ENCODE data around the gene PRAMEF7. TPM values are rescaled to one million over a fixed set of nuclear protein-coding genes. Genes with fewer than 3 reads are reported as not detected.
"Not testable (repeated sequence)": the region's sequence is repeated elsewhere in the genome, so short reads cannot be mapped to it uniquely, and the experiment has no call there.

The PRAMEF7 gene
- total RNA-seq = not detected
- polyA plus RNA-seq = not detected
- long read RNA-seq, donor 1 = 0 reads
- long read RNA-seq, donor 2 = 0 reads
- long read RNA-seq, donor 3 = 0 reads

DNA sequence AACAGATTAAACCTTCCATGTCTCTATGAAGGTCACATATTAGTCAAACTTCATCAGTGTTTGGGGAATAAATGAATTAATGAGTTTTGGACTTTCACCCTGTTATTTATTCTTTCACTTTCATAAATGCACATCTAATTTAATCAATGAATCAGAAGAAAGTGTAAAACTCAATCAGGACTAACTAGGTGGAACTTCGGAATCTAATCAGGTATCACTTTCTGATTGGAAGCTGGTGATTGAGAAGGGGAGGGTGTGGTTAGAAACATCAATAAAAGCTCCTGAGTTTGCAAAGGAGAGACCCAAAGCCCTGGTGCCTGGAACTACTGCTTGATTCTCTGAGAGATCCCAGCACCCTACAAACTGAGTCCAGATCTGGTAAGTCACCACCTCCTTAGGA is at the start of gene PRAMEF7:
PRAMEF7 (plus strand) TSS at position 301 of the 400 bp plus-strand sequence. CDS start 1,083 bp downstream, outside the sequence.
- H3K4me1 ChIP-seq (ENCODE audit: insufficient read depth); H3K4me3 ChIP-seq; H3K36me3 ChIP-seq; H3K27me3 ChIP-seq; H3K27ac ChIP-seq; intact Hi-C loops (cut with DNase I); H3K9me3 ChIP-seq; DNase-seq: not testable (repeated sequence)
- WGBS, 3 donors = no CpG with 5 or more reads among the region's 1 CpG

GRCh38 chr1:12878453-12878852 is 38.0 kb upstream of the PRAMEF7 start:
- H3K4me3 ChIP-seq; H3K9me3 ChIP-seq; H3K36me3 ChIP-seq; DNase-seq; H3K27ac ChIP-seq; intact Hi-C loops (cut with DNase I); H3K4me1 ChIP-seq (ENCODE audit: insufficient read depth); H3K27me3 ChIP-seq: not testable (repeated sequence)
- WGBS, 3 donors = 74 to 80% (median 75%) methylated on average over 3 to 4 of the region's 4 CpGs

- intact Hi-C loops (cut with DNase I); H3K4me1 ChIP-seq (ENCODE audit: insufficient read depth); H3K27ac ChIP-seq; H3K4me3 ChIP-seq; H3K36me3 ChIP-seq; DNase-seq; H3K27me3 ChIP-seq; H3K9me3 ChIP-seq: not testable (repeated sequence)
- WGBS, 3 donors = 67 to 75% (median 74%) methylated on average over 3 of the region's 3 CpGs
These were observed 30.3 kb upstream of the PRAMEF7 start, which contains the start of gene PRAMEF4 for GRCh38 chr1:12886101-12886500. PRAMEF4 (minus strand) TSS chr1:12886201; CDS start chr1:12883394, 2,807 bp downstream.

DNA sequence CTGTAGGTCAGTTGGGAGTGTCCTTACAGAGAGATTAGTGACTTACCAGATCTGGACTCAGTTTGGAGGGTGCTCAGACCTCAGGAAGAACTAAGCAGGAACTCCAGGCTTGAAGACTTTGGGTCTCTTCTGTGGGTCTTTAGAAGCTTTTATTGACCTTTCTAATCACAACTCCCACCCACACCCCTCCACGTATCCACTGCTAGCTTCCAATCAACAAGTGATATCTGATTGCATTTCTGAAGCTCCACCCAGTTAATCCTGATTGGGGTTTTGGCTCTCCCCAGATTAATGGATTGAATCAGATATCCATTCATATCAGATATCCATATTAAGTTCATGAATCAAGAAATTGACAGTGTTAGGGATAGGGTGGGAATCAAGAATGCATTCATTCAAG is 18.2 kb upstream of the PRAMEF7 start, which contains the start of gene PRAMEF10:
PRAMEF10 (minus strand) TSS at position 101 of the 400 bp plus-strand sequence. CDS start 2,423 bp downstream, outside the sequence.
- H3K4me1 ChIP-seq (ENCODE audit: insufficient read depth); H3K27me3 ChIP-seq; DNase-seq; H3K4me3 ChIP-seq; H3K36me3 ChIP-seq; intact Hi-C loops (cut with DNase I); H3K9me3 ChIP-seq; H3K27ac ChIP-seq: not testable (repeated sequence)
- 57% methylated on average over 1 of the region's 1 CpG; no CpG with 5 or more reads in 2 of the 3 donors for WGBS, 3 donors

- H3K4me3 ChIP-seq; intact Hi-C loops (cut with DNase I); H3K4me1 ChIP-seq (ENCODE audit: insufficient read depth); H3K9me3 ChIP-seq; H3K36me3 ChIP-seq; H3K27me3 ChIP-seq; DNase-seq; H3K27ac ChIP-seq: not testable (repeated sequence)
These were observed 17.2 kb upstream of the PRAMEF7 start for GRCh38 chr1:12899186-12899585.

DNA sequence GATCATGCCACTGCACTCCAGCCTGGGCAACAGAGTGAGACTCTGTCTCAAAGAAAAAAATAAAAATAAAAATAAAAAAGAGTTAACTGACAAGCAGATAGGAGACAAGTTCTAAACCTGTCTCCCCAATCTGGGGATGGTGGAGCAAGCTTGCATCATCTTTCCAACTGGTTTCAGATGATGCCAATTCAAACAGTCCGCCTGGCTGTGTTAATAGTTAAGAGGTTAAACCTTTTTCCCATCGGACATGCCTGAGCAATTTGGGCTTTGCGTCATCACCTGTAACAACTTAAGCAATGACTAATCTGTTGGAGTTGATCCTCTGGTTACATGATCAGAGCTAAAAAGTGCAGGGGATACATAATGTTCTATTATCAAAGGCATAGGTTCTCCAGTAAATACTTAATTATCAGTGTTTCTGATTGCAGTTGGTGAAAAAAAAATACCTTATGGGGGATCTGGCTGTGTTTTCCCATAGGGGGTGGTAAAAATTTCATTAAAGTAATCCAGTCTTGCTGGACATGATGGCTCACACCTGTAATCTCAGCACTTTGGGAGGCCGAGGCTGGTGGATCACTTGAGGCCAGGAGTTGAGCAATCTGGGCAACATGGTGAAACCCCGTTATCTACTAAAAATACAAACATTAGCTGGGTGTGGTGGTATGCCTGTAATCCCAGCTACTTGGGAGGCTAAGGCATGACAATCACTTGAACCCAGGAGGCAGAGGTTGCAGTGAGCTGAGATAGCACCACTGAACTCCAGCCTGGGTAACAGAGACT is 12.4 kb upstream of the PRAMEF7 start:
- H3K36me3 ChIP-seq; H3K4me3 ChIP-seq; H3K27ac ChIP-seq; H3K9me3 ChIP-seq; intact Hi-C loops (cut with DNase I); DNase-seq; H3K27me3 ChIP-seq; H3K4me1 ChIP-seq (ENCODE audit: insufficient read depth): not testable (repeated sequence)
- 62 to 100% (median 64%) methylated on average over 2 to 3 of the region's 5 CpGs for WGBS, 3 donors

- whole genome bisulfite sequencing, 3 donors = 69 to 72% (median 71%) methylated on average over 2 of the region's 2 CpGs
- H3K9me3 ChIP-seq; H3K4me3 ChIP-seq; H3K27ac ChIP-seq; H3K4me1 ChIP-seq (ENCODE audit: insufficient read depth); DNase-seq; H3K36me3 ChIP-seq; intact Hi-C loops (cut with DNase I); H3K27me3 ChIP-seq: not testable (repeated sequence)
These were observed 5.3 kb downstream of the PRAMEF7 start for GRCh38 chr1:12921749-12922148.

- H3K27me3 ChIP-seq; H3K27ac ChIP-seq; intact Hi-C loops (cut with DNase I); H3K9me3 ChIP-seq; H3K36me3 ChIP-seq; DNase-seq; H3K4me1 ChIP-seq (ENCODE audit: insufficient read depth); H3K4me3 ChIP-seq: not testable (repeated sequence)
- WGBS, 3 donors = 0 to 46% methylated on average over 2 to 4 of the region's 5 CpGs; no CpG with 5 or more reads in 1 of the 3 donors
These were observed 8.0 kb downstream of the PRAMEF7 start for GRCh38 chr1:12924368-12924767.

GRCh38 chr1:12947480-12947879 is 31.1 kb downstream of the PRAMEF7 start, which contains the start of gene PRAMEF6:
PRAMEF6 (minus strand) TSS chr1:12947580; CDS start chr1:12942518, 5,062 bp downstream.
- H3K36me3 ChIP-seq; H3K9me3 ChIP-seq; H3K4me1 ChIP-seq (ENCODE audit: insufficient read depth); DNase-seq; intact Hi-C loops (cut with DNase I); H3K27me3 ChIP-seq; H3K4me3 ChIP-seq; H3K27ac ChIP-seq: not testable (repeated sequence)
- 87 to 92% (median 89%) methylated on average over 1 to 4 of the region's 4 CpGs for WGBS, 3 donors

Small RNAs within 50 kb of the gene (small RNA-seq; reads per million reads assigned to genes)
- not detected for gene RNU6-1072P

Other genes starting within 250 kb of the PRAMEF7 start
- gene AADACL3, start 200.5 kb upstream of the PRAMEF7 start, total RNA-seq = not detected
- gene AADACL3, start 200.5 kb upstream of the PRAMEF7 start, polyA plus RNA-seq = not detected
- 1 to 10 TPM in 1 of 7 donors, under 1 TPM in 3, not detected in 3; 0.32 to 2.2 (median 0.76) TPM for gene CFAP107, start 170.4 kb upstream of the PRAMEF7 start, total RNA-seq
- gene CFAP107, start 170.4 kb upstream of the PRAMEF7 start, polyA plus RNA-seq = not detected
- not detected for gene PRAMEF12, start 142.9 kb upstream of the PRAMEF7 start, total RNA-seq
- not detected for gene PRAMEF12, start 142.9 kb upstream of the PRAMEF7 start, polyA plus RNA-seq
- gene PRAMEF1, start 125.2 kb upstream of the PRAMEF7 start, total RNA-seq = not detected
- not detected for gene PRAMEF1, start 125.2 kb upstream of the PRAMEF7 start, polyA plus RNA-seq
- not detected for gene PRAMEF11, start 85.2 kb upstream of the PRAMEF7 start, total RNA-seq
- gene PRAMEF11, start 85.2 kb upstream of the PRAMEF7 start, polyA plus RNA-seq = not detected
- gene HNRNPCL1, start 67.9 kb upstream of the PRAMEF7 start, total RNA-seq = not detected
- not detected for gene HNRNPCL1, start 67.9 kb upstream of the PRAMEF7 start, polyA plus RNA-seq
- not detected for gene PRAMEF2, start 59.5 kb upstream of the PRAMEF7 start, total RNA-seq
- gene PRAMEF2, start 59.5 kb upstream of the PRAMEF7 start, polyA plus RNA-seq = not detected
- gene PRAMEF4, start 30.4 kb upstream of the PRAMEF7 start, total RNA-seq = not detected
- not detected for gene PRAMEF4, start 30.4 kb upstream of the PRAMEF7 start, polyA plus RNA-seq
- not detected for gene PRAMEF10, start 18.3 kb upstream of the PRAMEF7 start, total RNA-seq
- not detected for gene PRAMEF10, start 18.3 kb upstream of the PRAMEF7 start, polyA plus RNA-seq
- not detected for gene PRAMEF6, start 31.0 kb downstream of the PRAMEF7 start, total RNA-seq
- gene PRAMEF6, start 31.0 kb downstream of the PRAMEF7 start, polyA plus RNA-seq = not detected
- gene PRAMEF27, start 140.0 kb downstream of the PRAMEF7 start, total RNA-seq = not detected
- gene PRAMEF27, start 140.0 kb downstream of the PRAMEF7 start, polyA plus RNA-seq = not detected
- gene HNRNPCL3, start 144.2 kb downstream of the PRAMEF7 start, total RNA-seq = not detected
- gene HNRNPCL3, start 144.2 kb downstream of the PRAMEF7 start, polyA plus RNA-seq = not detected
- gene PRAMEF25, start 154.2 kb downstream of the PRAMEF7 start, total RNA-seq = not detected
- gene PRAMEF25, start 154.2 kb downstream of the PRAMEF7 start, polyA plus RNA-seq = not detected
- not detected for gene HNRNPCL2, start 200.2 kb downstream of the PRAMEF7 start, total RNA-seq
- gene HNRNPCL2, start 200.2 kb downstream of the PRAMEF7 start, polyA plus RNA-seq = not detected
- not detected for gene PRAMEF26, start 239.4 kb downstream of the PRAMEF7 start, total RNA-seq
- not detected for gene PRAMEF26, start 239.4 kb downstream of the PRAMEF7 start, polyA plus RNA-seq
- not detected for gene HNRNPCL4, start 249.0 kb downstream of the PRAMEF7 start, total RNA-seq
- not detected for gene HNRNPCL4, start 249.0 kb downstream of the PRAMEF7 start, polyA plus RNA-seq